ENCODE measurements around the gene INSRR.

DNA sequence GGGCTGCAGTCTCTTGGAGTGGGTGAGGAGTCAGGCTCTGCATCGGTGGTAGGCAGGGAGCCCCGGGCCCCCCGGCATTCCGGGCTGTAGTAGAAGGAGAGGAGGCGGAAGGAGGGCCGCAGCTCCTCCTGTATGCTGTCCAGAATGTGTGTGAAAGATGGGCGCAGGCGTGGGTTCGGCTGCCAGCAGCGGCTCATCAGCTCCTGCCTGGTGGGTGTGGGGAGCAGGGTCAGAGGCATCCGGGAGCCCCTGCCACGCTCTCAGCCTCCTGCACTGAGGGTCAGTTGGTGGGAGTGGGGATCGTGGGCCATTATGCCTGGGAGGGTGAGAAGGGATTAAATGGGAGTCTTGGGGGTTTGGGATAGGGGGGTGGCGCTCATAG is 18.0 kb downstream of the INSRR start:
- TF ChIP-seq POLR2A (IDR thresholded peaks at IDR 0.05) = no peak
- TF ChIP-seq, protein P1, sequence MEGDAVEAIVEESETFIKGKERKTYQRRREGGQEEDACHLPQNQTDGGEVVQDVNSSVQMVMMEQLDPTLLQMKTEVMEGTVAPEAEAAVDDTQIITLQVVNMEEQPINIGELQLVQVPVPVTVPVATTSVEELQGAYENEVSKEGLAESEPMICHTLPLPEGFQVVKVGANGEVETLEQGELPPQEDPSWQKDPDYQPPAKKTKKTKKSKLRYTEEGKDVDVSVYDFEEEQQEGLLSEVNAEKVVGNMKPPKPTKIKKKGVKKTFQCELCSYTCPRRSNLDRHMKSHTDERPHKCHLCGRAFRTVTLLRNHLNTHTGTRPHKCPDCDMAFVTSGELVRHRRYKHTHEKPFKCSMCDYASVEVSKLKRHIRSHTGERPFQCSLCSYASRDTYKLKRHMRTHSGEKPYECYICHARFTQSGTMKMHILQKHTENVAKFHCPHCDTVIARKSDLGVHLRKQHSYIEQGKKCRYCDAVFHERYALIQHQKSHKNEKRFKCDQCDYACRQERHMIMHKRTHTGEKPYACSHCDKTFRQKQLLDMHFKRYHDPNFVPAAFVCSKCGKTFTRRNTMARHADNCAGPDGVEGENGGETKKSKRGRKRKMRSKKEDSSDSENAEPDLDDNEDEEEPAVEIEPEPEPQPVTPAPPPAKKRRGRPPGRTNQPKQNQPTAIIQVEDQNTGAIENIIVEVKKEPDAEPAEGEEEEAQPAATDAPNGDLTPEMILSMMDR (IDR thresholded peaks at IDR 0.05) = no peak

Measured in thyroid gland (tissue), 4 donors.